DOHH2 (cell line): ENCODE results near the gene MSH2.
"Not testable (repeated sequence)": the region's sequence is repeated elsewhere in the genome, so short reads cannot be mapped to it uniquely, and the experiment has no call there.

ENCODE experiments used
- CTCF ChIP-seq: fragments of 200-600 bp; sonication (generic); IDR thresholded peaks from one replicate; pipeline ENCODE4 v1.5.1; 2014; ENCODE audit warnings: antibody characterized with exemption, mild to moderate bottlenecking, low read depth, low read length; ENCODE audit not compliant: poor library complexity, severe bottlenecking
- EZH2phosphoT487 ChIP-seq: fragments of 200-600 bp; sonication (generic); IDR thresholded peaks from 2 replicates; pipeline ENCODE4 v1.6.1; 2017; ENCODE audit warnings: borderline replicate concordance, mild to moderate bottlenecking, antibody characterized with exemption, low read length, moderate library complexity, mixed read lengths

DNA sequence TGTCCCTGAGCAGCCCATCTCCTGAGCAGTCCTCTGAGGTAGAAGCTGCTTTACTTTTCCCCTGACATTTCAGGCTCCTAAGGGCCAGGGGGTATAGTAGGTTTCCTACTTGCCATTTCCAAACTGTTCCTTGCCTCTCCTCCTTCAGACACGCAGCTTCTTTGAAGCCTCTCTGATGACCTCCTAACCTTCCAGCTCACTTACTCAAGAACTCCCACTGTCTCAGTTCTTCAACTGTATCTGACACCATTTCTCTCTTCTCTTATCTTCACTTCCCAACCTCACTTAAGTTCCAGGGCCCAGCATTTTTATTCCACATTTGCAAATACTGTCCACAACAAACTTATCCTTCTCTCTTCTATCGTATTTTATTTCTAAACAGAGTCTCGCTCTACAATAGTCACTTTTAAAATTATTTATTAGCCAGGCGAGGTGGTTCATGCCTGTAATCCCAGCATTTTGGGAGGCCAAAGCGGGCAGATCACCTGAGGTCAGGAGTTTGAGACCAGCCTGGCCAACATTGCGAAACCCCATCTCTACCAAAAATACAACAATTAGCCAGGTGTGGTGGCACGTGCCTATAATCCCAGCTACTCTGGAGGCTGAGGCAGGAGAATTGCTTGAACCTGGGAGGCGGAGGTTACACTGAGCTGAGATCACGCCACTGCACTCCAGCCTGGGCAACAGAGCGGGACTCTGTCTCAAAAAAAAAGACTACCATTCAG lies 41.3 kb upstream of the MSH2 start:
- TF ChIP-seq CTCF, EZH2phosphoT487: not testable (repeated sequence)
